NB4 (cell line): ENCODE measurements around the gene SOBP.

Experiments used
- DNase-seq: peaks from one replicate; pipeline ENCODE4 v3.0.0; 2010; ENCODE audit warnings: low read depth
- H3K4me3 ChIP-seq: one replicate; pipeline ENCODE4 v1.5.1; 2011; ENCODE audit warnings: mild to moderate bottlenecking, low read depth, low read length, moderate library complexity
- MAX ChIP-seq: IDR thresholded peaks from 2 replicates; pipeline ENCODE4 v1.6.1; 2011; ENCODE audit warnings: low read depth, low read length
- MYC ChIP-seq: IDR thresholded peaks from 2 replicates; pipeline ENCODE4 v1.6.1; 2011; ENCODE audit warnings: low read depth, low read length
- POLR2A ChIP-seq: IDR thresholded peaks from 2 replicates; pipeline ENCODE4 v1.6.1; 2011; ENCODE audit warnings: mild to moderate bottlenecking; ENCODE audit not compliant: insufficient read length; ENCODE audit errors: extremely low read depth
- TF ChIP-seq, protein P1 (sequence below): IDR thresholded peaks from one replicate; pipeline ENCODE4 v1.5.1; 2012; ENCODE audit warnings: low read depth, low read length

SOBP gene

GRCh38 chr6:107637316-107638315 lies 147.7 kb downstream of the SOBP start:
- H3K4me3 ChIP-seq = no peak overlapping the region
- DNase-seq = no peak
- TF ChIP-seq, protein P1, sequence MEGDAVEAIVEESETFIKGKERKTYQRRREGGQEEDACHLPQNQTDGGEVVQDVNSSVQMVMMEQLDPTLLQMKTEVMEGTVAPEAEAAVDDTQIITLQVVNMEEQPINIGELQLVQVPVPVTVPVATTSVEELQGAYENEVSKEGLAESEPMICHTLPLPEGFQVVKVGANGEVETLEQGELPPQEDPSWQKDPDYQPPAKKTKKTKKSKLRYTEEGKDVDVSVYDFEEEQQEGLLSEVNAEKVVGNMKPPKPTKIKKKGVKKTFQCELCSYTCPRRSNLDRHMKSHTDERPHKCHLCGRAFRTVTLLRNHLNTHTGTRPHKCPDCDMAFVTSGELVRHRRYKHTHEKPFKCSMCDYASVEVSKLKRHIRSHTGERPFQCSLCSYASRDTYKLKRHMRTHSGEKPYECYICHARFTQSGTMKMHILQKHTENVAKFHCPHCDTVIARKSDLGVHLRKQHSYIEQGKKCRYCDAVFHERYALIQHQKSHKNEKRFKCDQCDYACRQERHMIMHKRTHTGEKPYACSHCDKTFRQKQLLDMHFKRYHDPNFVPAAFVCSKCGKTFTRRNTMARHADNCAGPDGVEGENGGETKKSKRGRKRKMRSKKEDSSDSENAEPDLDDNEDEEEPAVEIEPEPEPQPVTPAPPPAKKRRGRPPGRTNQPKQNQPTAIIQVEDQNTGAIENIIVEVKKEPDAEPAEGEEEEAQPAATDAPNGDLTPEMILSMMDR = no peak
- TF ChIP-seq MAX (no peak), MYC (no peak), POLR2A (no peak)

DNA sequence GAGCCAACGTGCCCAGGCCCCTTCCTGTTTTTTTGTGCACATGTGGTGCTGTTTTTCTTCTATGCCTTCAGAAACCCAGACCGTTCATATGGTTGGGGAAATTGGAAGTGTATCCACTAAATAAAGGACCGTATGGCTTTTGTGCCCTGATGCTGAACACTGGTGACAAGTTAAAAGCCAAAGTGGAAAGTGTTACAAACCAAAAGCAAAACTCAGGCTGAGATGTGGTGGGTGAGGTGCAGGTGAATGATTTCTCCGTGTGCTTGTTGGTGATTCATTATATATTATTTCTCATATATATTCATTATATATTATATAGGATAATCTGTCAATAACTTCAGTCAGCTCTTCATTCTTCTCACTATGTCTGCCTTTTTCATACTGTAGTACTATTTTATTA lies 148.6 kb downstream of the SOBP start:
- TF ChIP-seq POLR2A (no peak), MYC (no peak), MAX (no peak)
- TF ChIP-seq, protein P1 = no peak
- no peak overlapping the region for H3K4me3 ChIP-seq

DNA sequence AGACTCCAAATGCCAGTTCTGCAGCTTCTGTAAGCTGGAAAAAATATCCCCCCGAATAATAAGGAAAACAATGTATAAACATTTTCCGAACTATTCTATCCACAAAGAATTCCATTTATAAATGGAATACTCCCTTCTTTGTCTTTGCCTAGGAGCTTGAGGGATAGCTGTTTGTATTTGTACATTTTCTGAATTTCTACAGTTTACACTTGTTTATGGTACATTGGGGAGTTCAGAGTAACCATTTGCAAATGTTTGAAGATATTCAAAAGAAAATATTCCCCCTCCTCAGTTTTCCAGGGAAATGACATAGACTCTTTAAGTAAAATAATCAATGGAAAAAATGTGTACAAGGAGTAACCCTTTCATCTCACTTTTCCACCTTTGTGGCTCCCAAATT lies 149.6 kb downstream of the SOBP start:
- no peak for DNase-seq
- H3K4me3 ChIP-seq = no peak overlapping the region
- TF ChIP-seq MAX (no peak), MYC (no peak), POLR2A (no peak)
- TF ChIP-seq, protein P1 = no peak

More for the DNA sequence above, 148.6 kb downstream of the SOBP start:
- DNase-seq = no peak

DNA sequence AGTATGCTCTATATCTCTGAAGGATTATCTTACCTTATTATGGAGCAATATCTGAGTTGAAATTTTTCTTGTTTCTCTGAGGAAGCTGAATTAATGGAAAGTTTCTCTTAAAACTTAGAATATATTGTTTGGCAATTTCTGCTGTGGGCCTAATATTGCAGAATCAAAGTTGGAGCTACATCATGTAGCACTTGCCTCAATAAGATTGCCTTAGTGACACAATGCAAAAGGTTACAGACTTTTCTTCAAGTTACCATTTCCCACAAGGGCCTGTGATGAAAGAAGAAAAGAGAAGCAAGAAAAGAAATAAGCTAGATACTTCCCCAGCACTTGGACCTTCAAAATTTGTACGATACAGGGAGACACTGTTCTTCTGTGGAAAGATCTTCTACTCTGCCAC lies 151.2 kb downstream of the SOBP start:
- no peak overlapping the region for H3K4me3 ChIP-seq
- TF ChIP-seq POLR2A (no peak), MYC (no peak), MAX (no peak)
- TF ChIP-seq, protein P1 = no peak
- no peak for DNase-seq

GRCh38 chr6:107641500-107641941 lies 151.6 kb downstream of the SOBP start:
- no peak for TF ChIP-seq POLR2A
- TF ChIP-seq MYC = no peak
- TF ChIP-seq, protein P1 = no peak
- TF ChIP-seq MAX = no peak
- no peak overlapping the region for H3K4me3 ChIP-seq
- DNase-seq = no peak
